NCI-H1436 treated with DMSO at 0.1 percent for 48 hours (cell line): Measurements from ENCODE around the gene OTOF.

Experiments
- DNase-seq: peaks from one replicate; lab custom pipeline; 2025; lab: John Stamatoyannopoulos, UW

OTOF gene

GRCh38 chr2:26451700-26452099, 26.2 kb downstream of the OTOF start:
- DNase-seq: no peak

GRCh38 chr2:26450031-26450635, 27.8 kb downstream of the OTOF start:
- DNase-seq: no peak

- no peak for DNase-seq
Observed at GRCh38 chr2:26449278-26450030, 28.5 kb downstream of the OTOF start.

GRCh38 chr2:26448651-26449050, 29.3 kb downstream of the OTOF start:
- DNase-seq: no peak

- no peak for DNase-seq
Observed at GRCh38 chr2:26444236-26444635, 33.7 kb downstream of the OTOF start.

- no peak for DNase-seq
Observed at GRCh38 chr2:26442707-26443106, 35.2 kb downstream of the OTOF start.

- DNase-seq: no peak
Observed at GRCh38 chr2:26442301-26442700, 35.6 kb downstream of the OTOF start.

GRCh38 chr2:26438926-26439325, 39.0 kb downstream of the OTOF start:
- DNase-seq: no peak

- no peak for DNase-seq
Observed at GRCh38 chr2:26438526-26438925, 39.4 kb downstream of the OTOF start.

GRCh38 chr2:26435106-26435505, 42.8 kb downstream of the OTOF start:
- DNase-seq: no peak

GRCh38 chr2:26432859-26433258, 45.1 kb downstream of the OTOF start:
- no peak for DNase-seq

GRCh38 chr2:26432363-26432762, 45.6 kb downstream of the OTOF start:
- no peak for DNase-seq

GRCh38 chr2:26430826-26431225, 47.1 kb downstream of the OTOF start:
- no peak for DNase-seq

GRCh38 chr2:26429779-26430578, 47.9 kb downstream of the OTOF start:
- DNase-seq: no peak

- no peak for DNase-seq
Observed at GRCh38 chr2:26428846-26429245, 49.1 kb downstream of the OTOF start.

GRCh38 chr2:26424221-26424620, 53.7 kb downstream of the OTOF start:
- no peak for DNase-seq

- no peak for DNase-seq
Observed at GRCh38 chr2:26423750-26424149, 54.2 kb downstream of the OTOF start.

GRCh38 chr2:26422947-26423629, 54.8 kb downstream of the OTOF start:
- no peak for DNase-seq

- no peak for DNase-seq
Observed at GRCh38 chr2:26421961-26422360, 56.0 kb downstream of the OTOF start.

GRCh38 chr2:26414311-26414710, 63.6 kb downstream of the OTOF start:
- no peak for DNase-seq

- no peak for DNase-seq
Observed at GRCh38 chr2:26412091-26412673, 65.7 kb downstream of the OTOF start.

- no peak for DNase-seq
Observed at GRCh38 chr2:26411419-26411818, 66.5 kb downstream of the OTOF start.
